ENCODE measurements around the gene OSBPL2.
A peak's percentile ranks its signal among the peaks of the same experiment; 100 is the strongest.

OSBPL2 gene

GRCh38 chr20:62320581-62321354 is 82.4 kb downstream of the OSBPL2 start:
- TF ChIP-seq, protein P1, sequence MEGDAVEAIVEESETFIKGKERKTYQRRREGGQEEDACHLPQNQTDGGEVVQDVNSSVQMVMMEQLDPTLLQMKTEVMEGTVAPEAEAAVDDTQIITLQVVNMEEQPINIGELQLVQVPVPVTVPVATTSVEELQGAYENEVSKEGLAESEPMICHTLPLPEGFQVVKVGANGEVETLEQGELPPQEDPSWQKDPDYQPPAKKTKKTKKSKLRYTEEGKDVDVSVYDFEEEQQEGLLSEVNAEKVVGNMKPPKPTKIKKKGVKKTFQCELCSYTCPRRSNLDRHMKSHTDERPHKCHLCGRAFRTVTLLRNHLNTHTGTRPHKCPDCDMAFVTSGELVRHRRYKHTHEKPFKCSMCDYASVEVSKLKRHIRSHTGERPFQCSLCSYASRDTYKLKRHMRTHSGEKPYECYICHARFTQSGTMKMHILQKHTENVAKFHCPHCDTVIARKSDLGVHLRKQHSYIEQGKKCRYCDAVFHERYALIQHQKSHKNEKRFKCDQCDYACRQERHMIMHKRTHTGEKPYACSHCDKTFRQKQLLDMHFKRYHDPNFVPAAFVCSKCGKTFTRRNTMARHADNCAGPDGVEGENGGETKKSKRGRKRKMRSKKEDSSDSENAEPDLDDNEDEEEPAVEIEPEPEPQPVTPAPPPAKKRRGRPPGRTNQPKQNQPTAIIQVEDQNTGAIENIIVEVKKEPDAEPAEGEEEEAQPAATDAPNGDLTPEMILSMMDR (conservative IDR thresholded peaks at IDR 0.05; ENCODE audit: low read depth) = no peak
- H3K27ac ChIP-seq = peak overlapping the region; percentile 81
- ChIA-PET POLR2A (ENCODE audit: low non-redundant PET) (no interaction called here), CTCF (interaction anchor here (0.9 kb wide), 1 partner anchor 62 kb away, joined by 5 read pairs; no protein-coding TSS in a partner anchor)
- peak; percentile 86 for DNase-seq (ENCODE audit: low spot score)

DNA sequence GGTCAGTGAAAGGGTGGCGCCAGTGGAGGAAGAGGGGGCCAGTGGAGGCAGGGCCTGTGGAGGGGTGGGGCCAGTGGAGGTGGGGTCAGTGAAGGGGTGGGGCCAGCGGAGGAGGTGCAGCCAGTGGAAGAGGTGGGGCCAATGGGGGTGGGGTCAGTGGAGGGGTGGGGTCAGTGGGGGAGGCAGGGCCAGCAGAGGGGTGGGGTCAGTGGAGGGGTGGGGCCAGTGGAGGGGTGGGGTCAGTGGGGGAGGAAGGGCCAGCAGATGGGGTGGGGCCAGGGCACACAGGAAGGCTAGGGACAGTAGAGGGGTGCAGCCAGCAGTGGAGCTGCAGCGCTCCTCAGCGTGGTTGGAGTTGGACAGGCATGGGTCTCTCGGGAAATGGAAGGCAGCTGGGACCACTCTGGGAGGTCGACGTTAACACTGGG is 83.2 kb downstream of the OSBPL2 start:
- TF ChIP-seq, protein P1 (conservative IDR thresholded peaks at IDR 0.05; ENCODE audit: low read depth) = no peak
- POLR2A ChIA-PET (ENCODE audit: low non-redundant PET) = no interaction called here
- peak overlapping the region; percentile 80 for H3K27ac ChIP-seq
- DNase-seq (ENCODE audit: low spot score) = peak; percentile 95
- CTCF ChIA-PET = no interaction called here

DNA sequence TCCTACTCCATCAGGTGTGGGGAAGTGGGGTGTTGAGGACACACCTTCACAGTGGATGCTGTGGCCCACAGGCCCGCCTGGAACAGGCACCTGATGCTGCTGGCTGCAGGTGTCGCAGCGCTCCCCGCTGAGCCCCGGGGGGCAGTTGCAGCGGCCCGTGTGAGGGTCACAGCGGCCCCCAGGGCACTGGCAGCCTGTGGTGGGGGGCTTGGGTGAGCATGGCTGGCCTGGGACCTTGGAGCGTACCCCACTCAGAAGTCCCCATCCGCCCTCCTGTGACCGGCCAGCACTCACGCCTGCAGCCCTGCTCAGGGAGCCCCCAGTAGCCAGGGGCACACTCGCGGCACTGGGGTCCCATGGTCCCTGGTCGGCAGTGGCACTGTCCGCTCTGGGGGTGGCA is 83.7 kb downstream of the OSBPL2 start:
- peak overlapping the region; percentile 80 for H3K27ac ChIP-seq
- TF ChIP-seq, protein P1 (conservative IDR thresholded peaks at IDR 0.05; ENCODE audit: low read depth) = no peak
- ChIA-PET POLR2A (ENCODE audit: low non-redundant PET) (no interaction called here), CTCF (no interaction called here)
- no peak for DNase-seq (ENCODE audit: low spot score)

DNA sequence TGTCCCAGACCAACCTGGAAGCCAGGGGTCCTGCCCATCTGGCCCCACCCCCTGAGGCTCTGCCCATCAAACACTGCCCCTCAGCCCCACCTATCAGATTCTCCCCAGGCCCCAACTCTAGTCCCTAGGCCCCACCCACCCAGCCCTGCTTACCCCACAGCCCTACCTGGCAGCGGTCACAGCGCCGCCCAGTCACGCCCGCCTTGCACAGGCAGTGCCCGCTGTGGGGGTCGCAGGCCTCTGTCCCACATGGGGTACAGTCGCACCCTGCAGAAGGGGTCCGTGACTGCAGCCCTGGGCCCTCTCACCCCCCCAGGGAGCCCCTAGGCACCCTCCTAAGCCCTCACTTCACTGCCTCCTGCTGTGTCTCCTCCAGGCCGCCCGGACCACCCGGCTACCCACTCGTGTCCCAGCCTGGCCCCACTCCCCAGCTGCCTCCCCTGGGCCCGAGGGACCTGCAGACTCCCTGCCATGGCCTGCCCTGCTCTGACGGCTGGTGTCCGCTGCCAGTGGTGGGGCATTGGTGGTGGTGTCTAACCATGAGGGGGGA is 84.2 kb downstream of the OSBPL2 start:
- no peak for DNase-seq (ENCODE audit: low spot score)
- CTCF ChIA-PET = interaction anchor here (0.5 kb wide), 1 partner anchor 79 kb away, joined by 3 read pairs; no protein-coding TSS in a partner anchor
- TF ChIP-seq, protein P1 (conservative IDR thresholded peaks at IDR 0.05; ENCODE audit: low read depth) = no peak
- H3K27ac ChIP-seq = peak overlapping the region; percentile 80
- POLR2A ChIA-PET (ENCODE audit: low non-redundant PET) = no interaction called here

GRCh38 chr20:62323146-62323979 is 85.0 kb downstream of the OSBPL2 start:
- TF ChIP-seq, protein P1 (conservative IDR thresholded peaks at IDR 0.05; ENCODE audit: low read depth) = no peak
- DNase-seq (ENCODE audit: low spot score) = no peak
- CTCF ChIA-PET = interaction anchor here (0.6 kb wide), 2 partner anchors 38 to 347 kb away, joined by 4 read pairs; no protein-coding TSS in a partner anchor
- POLR2A ChIA-PET (ENCODE audit: low non-redundant PET) = no interaction called here
- H3K27ac ChIP-seq = peak overlapping the region; percentile 80
